Natural killer cell (primary cell): ENCODE data around the gene DNAJB11. TPM values are rescaled to one million over a fixed set of nuclear protein-coding genes. Genes with fewer than 3 reads are reported as not detected.

Experiments
- ATAC-seq, 3 donors: fragments of 150-1000 bp in 2 of 3; fragments of 200-7000 bp in 1 of 3; cut with Tn5 transposase; 1 replicate in 1 of 3; 2 replicates in 2 of 3; pipeline ENCODE4 v1.10.0; 2021; ENCODE audit warnings: mild to moderate bottlenecking in 2 of 3, moderate library complexity in 2 of 3
- DNase-seq, 2 donors: peaks; one replicate each; pipeline versions ENCODE4 v3.0.0 to v3.0.0-alpha.2; 2013 to 2021; ENCODE audit warnings: mixed read lengths in 1 of 2
- H3K27ac ChIP-seq: one replicate; pipeline ENCODE4 v1.5.1; 2013; ENCODE audit warnings: mild to moderate bottlenecking, low read length
- H3K27me3 ChIP-seq: one replicate; pipeline ENCODE4 v1.6.1; 2013; ENCODE audit warnings: low read length; ENCODE audit not compliant: control insufficient read depth, insufficient read depth
- H3K36me3 ChIP-seq: one replicate; pipeline ENCODE4 v1.6.1; 2013; ENCODE audit warnings: low read length; ENCODE audit not compliant: control insufficient read depth, insufficient read depth
- H3K4me1 ChIP-seq: one replicate; pipeline ENCODE4 v1.6.1; 2013; ENCODE audit warnings: low read length; ENCODE audit not compliant: control insufficient read depth, insufficient read depth
- H3K4me3 ChIP-seq: one replicate; pipeline ENCODE4 v1.5.1; 2013; ENCODE audit warnings: low read length
- H3K9me3 ChIP-seq: one replicate; pipeline ENCODE4 v1.6.1; 2013; ENCODE audit warnings: low read length; ENCODE audit not compliant: control insufficient read depth, insufficient read depth
- H3K27ac Mint-ChIP-seq, 2 donors: one replicate each; pipeline ENCODE4 v1.8.0; 2022; ENCODE audit warnings: mild to moderate bottlenecking in 2 of 2, mixed read lengths in 2 of 2, moderate library complexity in 1 of 2
- H3K27me3 Mint-ChIP-seq, 2 donors: one replicate each; pipeline ENCODE4 v1.8.0; 2022; ENCODE audit warnings: low read depth in 2 of 2, mixed read lengths in 2 of 2
- H3K36me3 Mint-ChIP-seq: one replicate; pipeline ENCODE4 v1.8.0; 2022; ENCODE audit warnings: mixed read lengths
- H3K4me1 Mint-ChIP-seq, 2 donors: one replicate each; pipeline ENCODE4 v1.8.0; 2022; ENCODE audit warnings: mixed read lengths in 2 of 2
- H3K4me3 Mint-ChIP-seq: one replicate; pipeline ENCODE4 v1.8.0; 2022; ENCODE audit warnings: mild to moderate bottlenecking, moderate library complexity, mixed read lengths
- H3K9me3 Mint-ChIP-seq, 2 donors: one replicate each; pipeline ENCODE4 v1.8.0; 2022; ENCODE audit warnings: mixed read lengths in 2 of 2
- CTCF ChIP-seq: fragments of 200-600 bp; IDR thresholded peaks from one replicate; pipeline ENCODE4 v1.8.0; 2022; ENCODE audit warnings: antibody characterized with exemption
- WGBS: methylation state at CpG from one replicate; pipeline ENCODE4 v1.1.7; 2013; ENCODE audit warnings: missing lambda C conversion rate; ENCODE audit not compliant: insufficient coverage; 5-methylcytosine and 5-hydroxymethylcytosine counted together
- intact Hi-C: fragments of 100-400 bp; cut with micrococcal nuclease; formaldehyde crosslinking; loops from one replicate; pipeline ENCODE4 v1.14.2; 2022
- total RNA-seq, 4 donors: library from RNA; stranded (reverse); fragments of 120-200 nt in 1 of 4; gene quantifications; one replicate each; pipeline versions ENCODE4 v1.2.3 to v1.2.4, GENCODE V29; 2013 to 2022

The DNAJB11 gene
- 100 to 1,000 TPM in 2 of 3 donors, 10 to 100 TPM in 1; 85.9 to 112 (median 111) TPM for total RNA-seq
- total RNA-seq (2013) = 71.7 TPM

GRCh38 chr3:186570096-186570940 lies at the start of gene DNAJB11:
Gene DNAJB11 (plus strand): TSS chr3:186570720. CDS start chr3:186570898, 178 bp downstream.
- ATAC-seq = peak; percentile 83 to 95 (median 83)
- Histone ChIP-seq H3K9me3 (no peaks in the 10 kb centered on the region), H3K4me3 (peak within 1 kb of the TSS; percentile 84), H3K36me3 (peaks cover 23% of the 10 kb centered on the region), H3K4me1 (peaks cover 36% of the 10 kb centered on the region), H3K27me3 (no peaks in the 10 kb centered on the region), H3K27ac (peak within 1 kb of the TSS; percentile 95)
- Mint-ChIP-seq H3K27ac (peak within 1 kb of the TSS; percentile 97 to 98), H3K9me3 (no peaks in the 10 kb centered on the region), H3K27me3 (no peaks in the 10 kb centered on the region), H3K4me1 (peaks cover 50 to 58% of the 10 kb centered on the region in 2 donors), H3K4me3 (peak within 1 kb of the TSS; percentile 99), H3K36me3 (peaks cover 10% of the 10 kb centered on the region)
- DNase-seq = peak; percentile 97 to 99
- under 1% methylated on average over 59 of the region's 59 CpGs for WGBS
- no peak for TF ChIP-seq CTCF
- intact Hi-C loops = loop anchor here (1.0 to 10.0 kb wide), 4 partner anchors 214 to 984 kb away; partner anchors contain the start of genes ETV5, RPL39L and SENP2

GRCh38 chr3:186520957-186521842 lies 49.3 kb upstream of the DNAJB11 start:
- ATAC-seq (no peak), DNase-seq (no peak)
- H3K27me3 Mint-ChIP-seq = peaks cover 0 to 2% of the 10 kb centered on the region in 2 donors
- no peaks in the 10 kb centered on the region for H3K27me3 ChIP-seq
- intact Hi-C loops = no loop called here
- H3K27ac Mint-ChIP-seq = peak overlapping the region in 1 of 2 donors; percentile 56
- H3K4me3 ChIP-seq = no peak overlapping the region
- H3K4me3 Mint-ChIP-seq = no peak overlapping the region
- 70% methylated on average over 10 of the region's 10 CpGs for WGBS
- peaks cover 49% of the 10 kb centered on the region for H3K4me1 ChIP-seq
- peaks cover 6% of the 10 kb centered on the region for H3K9me3 ChIP-seq
- H3K36me3 ChIP-seq = no peaks in the 10 kb centered on the region
- peaks cover 19 to 31% of the 10 kb centered on the region in 2 donors for H3K4me1 Mint-ChIP-seq
- H3K36me3 Mint-ChIP-seq = no peaks in the 10 kb centered on the region
- TF ChIP-seq CTCF = no peak
- peak overlapping the region; percentile 22 for H3K27ac ChIP-seq
- no peaks in the 10 kb centered on the region for H3K9me3 Mint-ChIP-seq

GRCh38 chr3:186523022-186523421 lies 47.5 kb upstream of the DNAJB11 start:
- peaks cover 0 to 2% of the 10 kb centered on the region in 2 donors for H3K27me3 Mint-ChIP-seq
- H3K36me3 ChIP-seq = no peaks in the 10 kb centered on the region
- peaks cover 15 to 27% of the 10 kb centered on the region in 2 donors for H3K4me1 Mint-ChIP-seq
- WGBS = 98% methylated on average over 6 of the region's 6 CpGs
- peaks cover 34% of the 10 kb centered on the region for H3K4me1 ChIP-seq
- no peaks in the 10 kb centered on the region for H3K9me3 ChIP-seq
- no peaks in the 10 kb centered on the region for H3K27me3 ChIP-seq
- no peak for TF ChIP-seq CTCF
- H3K4me3 ChIP-seq = no peak overlapping the region
- H3K27ac Mint-ChIP-seq = no peak overlapping the region
- H3K27ac ChIP-seq = no peak overlapping the region
- DNase-seq (no peak), ATAC-seq (no peak)
- intact Hi-C loops = no loop called here
- H3K9me3 Mint-ChIP-seq = no peaks in the 10 kb centered on the region
- no peaks in the 10 kb centered on the region for H3K36me3 Mint-ChIP-seq
- H3K4me3 Mint-ChIP-seq = no peak overlapping the region
